Epithelial cell of prostate (primary cell): ENCODE data around the gene PKMYT1.
A peak's percentile ranks its signal among the peaks of the same experiment; 100 is the strongest.
"Not testable (repeated sequence)": the region's sequence is repeated elsewhere in the genome, so short reads cannot be mapped to it uniquely, and the experiment has no call there.

Source experiments
- DNase-seq: peaks from one replicate; pipeline ENCODE4 v3.0.0-alpha.2; 2011; ENCODE audit warnings: low read depth, low spot score
- H3K27ac ChIP-seq: fragments of 450-650 bp; 2 replicates; pipeline ENCODE4 v1.5.1; 2017; ENCODE audit warnings: mild to moderate bottlenecking

PKMYT1 gene

GRCh38 chr16:2942045-2942444 lies 38.2 kb downstream of the PKMYT1 start:
- H3K27ac ChIP-seq = no peak overlapping the region
- no peak for DNase-seq

GRCh38 chr16:2939968-2940367 lies 40.3 kb downstream of the PKMYT1 start:
- DNase-seq = no peak
- no peak overlapping the region for H3K27ac ChIP-seq

- no peak for DNase-seq
- H3K27ac ChIP-seq = no peak overlapping the region
These were observed 42.0 kb downstream of the PKMYT1 start for GRCh38 chr16:2938206-2938605.

GRCh38 chr16:2937170-2937569 lies 43.1 kb downstream of the PKMYT1 start:
- DNase-seq = no peak
- H3K27ac ChIP-seq = no peak overlapping the region

- no peak overlapping the region for H3K27ac ChIP-seq
- no peak for DNase-seq
These were observed 43.7 kb downstream of the PKMYT1 start for GRCh38 chr16:2936436-2937011.

- no peak overlapping the region for H3K27ac ChIP-seq
- DNase-seq = no peak
These were observed 45.8 kb downstream of the PKMYT1 start for GRCh38 chr16:2934450-2934849.

- no peak overlapping the region for H3K27ac ChIP-seq
- no peak for DNase-seq
These were observed 46.5 kb downstream of the PKMYT1 start for GRCh38 chr16:2933701-2934100.

GRCh38 chr16:2933136-2933535 lies 47.1 kb downstream of the PKMYT1 start:
- no peak overlapping the region for H3K27ac ChIP-seq
- DNase-seq = no peak

GRCh38 chr16:2931231-2931914 lies 48.9 kb downstream of the PKMYT1 start:
- DNase-seq, H3K27ac ChIP-seq: not testable (repeated sequence)

- no peak for DNase-seq
- no peak overlapping the region for H3K27ac ChIP-seq
These were observed 50.0 kb downstream of the PKMYT1 start for GRCh38 chr16:2930236-2930635.

- no peak overlapping the region for H3K27ac ChIP-seq
- DNase-seq = no peak
These were observed 50.6 kb downstream of the PKMYT1 start for GRCh38 chr16:2929693-2930092.

GRCh38 chr16:2928796-2929195 lies 51.5 kb downstream of the PKMYT1 start:
- no peak overlapping the region for H3K27ac ChIP-seq
- DNase-seq = no peak

- not testable (repeated sequence) for DNase-seq, H3K27ac ChIP-seq
These were observed 52.1 kb downstream of the PKMYT1 start for GRCh38 chr16:2928151-2928550.

- no peak for DNase-seq
- H3K27ac ChIP-seq = no peak overlapping the region
These were observed 53.1 kb downstream of the PKMYT1 start for GRCh38 chr16:2927010-2927646.

- no peak for DNase-seq
- no peak overlapping the region for H3K27ac ChIP-seq
These were observed 53.6 kb downstream of the PKMYT1 start for GRCh38 chr16:2926650-2926999.

GRCh38 chr16:2925951-2926649 lies 54.1 kb downstream of the PKMYT1 start:
- peak overlapping the region; percentile 74 for H3K27ac ChIP-seq
- no peak for DNase-seq

GRCh38 chr16:2924901-2925755 lies 55.1 kb downstream of the PKMYT1 start:
- DNase-seq = no peak
- H3K27ac ChIP-seq = peak overlapping the region; percentile 74

- no peak for DNase-seq
- H3K27ac ChIP-seq = no peak overlapping the region
These were observed 56.8 kb downstream of the PKMYT1 start for GRCh38 chr16:2923481-2923880.
